Femur (tissue), 1 donor: ENCODE results near the gene AHRR.

Source experiments
- DNase-seq: peaks from one replicate; pipeline ENCODE4 v3.0.0-alpha.2; 2017

Gene AHRR

DNA sequence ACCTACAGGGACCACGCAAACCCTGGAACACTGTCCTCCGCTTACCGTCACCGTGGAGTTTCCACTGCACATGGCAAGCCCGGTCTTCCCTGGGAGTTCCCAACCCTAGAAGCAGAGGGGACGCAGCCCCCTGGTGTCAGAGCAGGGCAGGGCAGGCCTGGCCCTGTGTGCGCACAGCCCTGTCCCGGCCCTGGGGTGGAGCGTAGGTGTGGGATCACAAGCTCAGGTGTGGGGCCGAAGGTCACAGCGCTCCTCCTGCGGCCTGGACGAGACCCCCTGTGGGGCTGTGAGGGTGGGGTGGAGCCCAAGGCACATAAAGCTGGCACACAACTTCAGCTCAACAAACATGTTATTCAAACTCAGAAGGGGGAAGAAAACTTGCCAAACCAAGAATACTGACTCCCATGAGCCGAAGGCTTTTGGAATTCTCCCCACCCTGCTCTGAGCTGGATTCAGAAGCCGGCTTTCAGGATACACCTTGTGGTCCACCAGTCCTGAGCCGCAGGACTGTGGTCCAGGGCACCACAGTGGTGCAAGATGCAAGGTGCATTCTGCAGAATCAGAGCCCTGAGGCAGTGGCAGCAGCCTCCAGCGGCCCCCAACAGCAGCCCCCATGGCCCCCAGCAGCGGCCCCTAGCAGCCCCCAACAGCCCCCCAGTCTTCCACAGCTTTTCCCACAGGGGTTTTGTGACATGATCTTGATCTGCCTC is 109.6 kb downstream of the AHRR start:
- DNase-seq, result peak; percentile 69

DNA sequence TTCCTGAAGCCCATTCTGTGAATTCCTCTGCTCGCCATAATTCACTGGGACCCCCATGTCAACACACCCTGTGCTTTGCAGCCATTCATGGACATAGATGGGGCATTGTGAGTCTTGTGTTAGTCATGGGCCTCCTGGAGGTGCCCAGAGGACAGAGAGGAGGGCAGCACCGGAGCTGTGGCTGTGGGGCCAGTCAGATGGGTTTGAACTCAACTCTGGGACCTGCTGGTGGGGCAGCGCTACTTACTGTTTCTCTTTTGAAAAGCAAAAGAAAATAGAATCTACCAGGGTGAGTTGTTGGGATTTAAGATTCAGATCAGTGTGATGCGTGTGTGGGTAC is 110.2 kb downstream of the AHRR start:
- DNase-seq, result no peak

DNA sequence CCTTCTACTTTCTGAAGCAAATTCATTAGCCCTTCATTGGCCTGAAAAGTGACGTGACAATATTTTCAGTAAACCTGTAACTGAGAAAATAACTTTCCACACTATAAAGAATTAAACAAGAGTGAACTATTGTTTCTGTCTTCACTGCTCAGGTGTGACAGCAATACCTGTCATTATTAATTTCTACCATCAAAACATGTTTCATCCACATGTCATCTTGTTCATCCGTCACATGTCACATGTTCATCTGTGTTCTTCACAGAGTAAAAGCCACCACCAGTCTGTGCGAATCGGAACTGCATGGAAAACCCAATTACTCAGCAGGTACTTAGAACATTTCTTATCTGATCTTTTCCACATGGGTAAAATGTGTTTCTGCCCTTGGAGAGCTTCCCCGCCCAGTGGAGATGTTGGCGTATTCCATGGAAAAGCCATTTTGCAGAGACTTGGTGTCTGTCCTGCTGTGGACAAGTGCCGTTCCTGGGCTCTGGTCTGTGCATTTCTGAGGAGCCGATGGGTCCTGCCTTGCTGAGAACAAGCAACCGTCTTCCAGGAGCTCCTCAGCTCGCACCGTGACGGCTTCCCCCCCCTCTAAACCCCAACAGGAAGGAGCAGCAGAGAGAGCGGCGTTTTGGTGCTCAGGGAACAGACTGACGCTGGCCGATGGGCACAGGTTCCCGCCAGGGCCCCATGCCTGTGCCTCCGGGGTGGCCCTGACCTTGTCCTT is 110.8 kb downstream of the AHRR start:
- no peak for DNase-seq

DNA sequence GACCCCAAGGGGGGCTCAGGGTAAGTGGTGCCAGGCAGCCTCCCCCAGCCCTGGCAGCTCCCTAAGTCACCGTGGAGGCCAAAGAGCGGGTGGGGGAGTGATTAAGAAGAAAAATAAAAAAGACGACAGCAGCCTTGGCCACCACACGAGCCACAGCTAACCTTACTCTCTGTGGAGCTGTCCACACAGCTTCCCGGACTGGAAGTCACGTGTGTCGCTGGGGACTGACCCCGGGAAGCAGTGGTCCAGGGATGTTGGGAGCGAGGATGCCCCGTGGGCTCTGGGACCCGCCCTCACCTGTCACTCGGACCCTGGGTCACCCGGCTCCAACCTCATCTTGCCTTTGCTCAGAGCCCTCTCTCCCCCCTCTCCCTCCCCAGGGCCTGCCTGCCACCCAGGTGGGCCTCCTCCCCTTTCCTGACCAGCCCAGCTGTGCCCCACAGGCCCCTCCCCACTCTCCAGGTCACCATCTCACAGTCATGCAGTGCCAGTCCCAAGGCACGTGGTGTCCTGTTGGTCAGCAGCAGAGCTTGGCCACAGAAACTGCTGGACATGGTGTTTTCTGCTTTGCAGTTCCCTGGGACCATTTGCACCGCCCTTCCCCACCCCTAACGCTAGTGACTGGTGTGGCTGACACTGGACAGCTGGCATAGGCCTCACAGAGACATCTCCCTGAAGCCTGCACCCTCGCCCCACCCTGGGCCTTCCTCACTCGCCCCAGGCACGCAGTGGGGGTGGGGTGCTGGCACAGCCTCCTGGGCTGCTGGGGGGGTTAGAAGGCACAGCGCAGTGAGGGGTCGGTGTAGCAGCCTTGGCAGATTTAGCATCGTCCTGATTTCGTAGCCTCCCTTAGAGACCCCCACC is 111.6 kb downstream of the AHRR start:
- no peak for DNase-seq

DNA sequence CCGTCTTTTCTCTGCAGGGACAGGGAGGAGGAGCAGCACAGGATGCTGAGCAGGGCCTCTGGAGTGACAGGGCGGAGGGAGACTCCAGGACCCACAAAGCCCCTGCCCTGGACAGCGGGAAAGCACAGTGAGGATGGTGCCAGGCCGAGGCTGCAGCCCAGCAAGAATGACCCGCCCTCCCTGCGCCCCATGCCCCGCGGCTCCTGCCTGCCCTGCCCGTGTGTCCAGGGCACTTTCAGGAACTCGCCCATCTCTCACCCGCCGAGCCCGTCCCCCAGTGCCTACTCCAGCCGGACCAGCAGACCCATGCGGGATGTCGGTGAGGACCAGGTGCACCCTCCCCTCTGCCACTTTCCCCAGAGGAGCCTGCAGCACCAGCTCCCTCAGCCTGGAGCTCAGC is 112.3 kb downstream of the AHRR start:
- DNase-seq, result no peak

DNA sequence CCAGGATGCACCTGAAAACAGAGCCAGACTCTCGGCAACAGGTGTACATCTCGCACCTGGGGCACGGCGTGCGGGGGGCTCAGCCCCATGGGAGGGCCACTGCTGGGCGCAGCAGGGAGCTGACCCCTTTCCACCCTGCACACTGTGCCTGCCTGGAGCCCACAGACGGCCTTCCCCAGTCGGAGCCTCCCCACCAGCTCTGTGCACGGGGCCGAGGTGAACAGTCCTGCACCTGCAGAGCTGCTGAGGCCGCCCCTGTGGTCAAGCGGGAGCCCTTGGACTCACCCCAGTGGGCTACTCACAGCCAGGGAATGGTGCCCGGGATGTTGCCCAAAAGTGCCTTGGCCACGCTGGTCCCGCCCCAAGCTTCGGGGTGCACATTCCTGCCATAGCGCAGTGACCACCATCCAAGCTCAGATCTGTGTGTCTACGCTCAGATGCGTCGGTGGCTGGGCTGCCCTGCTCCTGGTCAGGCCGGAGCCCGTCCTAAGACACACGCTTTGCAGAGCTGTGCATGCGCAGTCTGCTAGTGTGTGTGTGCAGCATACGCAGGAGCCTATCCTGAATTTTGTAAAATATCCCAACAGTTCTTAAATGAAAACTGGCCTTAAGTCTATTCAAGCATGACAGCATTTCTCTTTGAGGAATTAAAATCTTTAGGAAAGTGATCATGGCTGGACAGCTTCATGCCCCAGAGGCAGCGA is 113.1 kb downstream of the AHRR start:
- no peak for DNase-seq

DNA sequence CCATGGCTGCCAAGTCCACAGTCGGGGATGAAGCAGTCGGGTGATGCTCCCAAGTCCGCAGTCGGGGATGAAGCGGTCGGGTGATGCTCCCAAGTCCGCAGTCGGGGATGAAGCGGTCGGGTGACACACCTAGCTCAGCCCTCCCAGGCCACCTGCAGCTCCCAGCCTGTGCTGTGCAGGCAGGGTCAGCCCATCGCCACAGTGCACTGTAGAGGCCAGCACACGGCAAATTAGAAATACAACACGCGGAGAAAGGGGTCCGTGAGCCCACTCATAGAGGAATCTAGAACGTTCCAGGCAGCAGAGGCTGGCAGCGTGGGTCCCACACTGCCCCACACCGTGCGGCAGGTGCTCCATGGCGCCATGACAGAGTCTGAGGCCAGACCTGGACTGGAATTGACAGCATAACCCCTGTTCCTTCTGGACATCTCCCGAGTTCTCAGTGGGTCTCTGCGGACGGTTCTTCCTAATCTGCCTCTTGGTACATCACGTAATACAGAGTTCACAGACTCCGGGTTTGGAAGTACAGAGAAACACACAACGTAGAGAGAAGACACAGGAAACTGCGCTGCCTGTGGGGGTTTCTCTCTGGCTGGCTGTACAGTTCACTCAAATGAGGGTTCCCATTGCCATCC is 113.8 kb downstream of the AHRR start:
- DNase-seq, result no peak

DNA sequence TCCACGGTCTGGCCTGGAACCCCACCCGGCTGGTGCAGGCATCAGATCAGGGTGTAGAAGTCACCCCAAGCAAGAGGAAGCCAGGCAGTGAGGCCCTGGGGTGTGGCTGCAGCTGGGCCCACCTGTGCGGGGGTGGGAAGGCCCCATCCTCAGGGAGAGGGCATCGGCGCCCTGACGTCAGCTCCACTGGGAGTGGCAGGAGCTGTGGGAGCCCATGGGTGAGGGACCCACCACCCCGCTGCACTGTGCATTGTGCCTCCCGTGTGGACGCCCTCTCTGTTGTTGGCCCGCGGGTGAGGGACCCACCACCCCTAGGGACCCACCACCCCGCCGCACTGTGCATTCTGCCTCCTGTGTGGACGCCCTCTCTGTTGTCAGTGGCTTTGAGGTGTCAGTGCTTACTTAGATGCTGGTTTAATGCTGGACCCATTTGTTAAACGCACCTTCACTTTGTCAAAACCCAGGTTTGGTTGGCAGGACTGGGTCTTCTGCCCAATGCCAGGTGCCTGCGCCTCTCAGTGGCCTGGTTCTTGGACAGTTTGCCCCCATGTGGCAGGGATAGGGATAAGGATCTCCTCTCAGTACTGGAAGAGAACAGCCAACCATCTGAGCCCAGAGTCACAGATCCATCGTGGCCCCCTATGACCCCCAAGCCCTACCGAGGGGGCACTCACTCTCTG is 114.6 kb downstream of the AHRR start:
- no peak for DNase-seq

DNA sequence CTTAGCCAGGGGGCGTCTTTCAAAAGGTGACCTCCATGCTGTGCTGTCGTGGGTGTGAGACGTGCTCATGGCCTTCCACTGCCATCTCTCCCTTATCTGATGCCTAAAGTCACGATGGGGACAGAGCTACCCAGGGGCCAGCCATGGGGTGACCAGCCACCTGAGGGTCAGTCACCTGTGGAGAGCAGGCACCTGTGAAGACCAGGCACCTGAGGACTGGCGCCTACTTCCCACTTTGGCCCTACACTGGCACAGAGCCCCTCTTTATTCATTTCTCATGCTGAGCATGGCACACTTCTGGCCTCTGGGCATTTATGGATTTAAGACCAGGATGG is 115.1 kb downstream of the AHRR start:
- no peak for DNase-seq

DNA sequence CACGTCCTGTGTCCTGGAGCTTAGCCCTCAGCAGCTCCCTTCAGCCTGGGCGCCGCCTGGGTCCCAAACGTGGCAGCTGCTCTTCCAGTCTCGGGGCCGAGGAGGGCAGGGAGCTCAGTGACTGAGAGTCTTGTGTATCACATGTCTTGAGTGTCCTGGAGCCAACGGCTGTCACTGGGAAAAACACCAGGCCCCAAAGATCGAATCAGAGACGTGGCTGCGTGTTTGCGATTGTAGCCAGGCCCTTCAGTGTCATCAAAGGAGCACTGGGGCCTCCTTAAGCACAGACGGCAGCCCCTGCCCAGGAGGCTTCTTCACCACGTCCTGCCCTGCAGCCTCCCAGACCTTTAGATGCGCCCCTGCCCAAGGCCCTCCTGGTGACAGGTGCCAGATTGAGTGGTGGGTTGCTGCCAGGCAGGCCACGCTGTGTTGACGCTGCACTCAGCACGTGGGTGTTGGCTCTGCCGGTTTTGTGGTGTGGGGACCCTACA is 115.8 kb downstream of the AHRR start:
- DNase-seq, result peak; percentile 20

DNA sequence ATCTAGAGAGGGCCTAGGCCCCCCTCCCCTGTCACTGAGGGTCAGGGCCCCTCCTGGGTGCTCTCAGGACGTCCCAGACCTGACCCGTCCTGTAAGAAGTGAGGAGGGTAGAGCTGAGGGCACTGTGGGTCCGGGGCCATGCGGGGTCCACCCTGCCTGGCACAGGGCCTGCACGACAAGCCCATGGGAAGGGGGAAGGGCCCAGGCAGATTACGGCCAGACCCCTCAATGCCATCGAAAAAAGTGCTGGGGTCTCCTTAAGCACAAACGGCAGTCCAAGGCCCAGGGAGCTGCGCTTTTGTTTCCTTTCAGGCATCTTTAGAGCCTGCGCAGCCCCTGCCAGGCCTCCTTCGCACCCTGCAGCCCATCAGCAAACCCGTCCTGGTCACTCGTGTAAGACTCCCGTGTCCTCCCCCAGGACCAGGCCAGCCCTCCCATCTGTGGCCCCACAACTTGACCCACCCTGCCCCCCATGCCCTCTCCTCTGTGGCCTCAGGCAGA is 117.0 kb downstream of the AHRR start:
- DNase-seq, result peak; percentile 19

DNA sequence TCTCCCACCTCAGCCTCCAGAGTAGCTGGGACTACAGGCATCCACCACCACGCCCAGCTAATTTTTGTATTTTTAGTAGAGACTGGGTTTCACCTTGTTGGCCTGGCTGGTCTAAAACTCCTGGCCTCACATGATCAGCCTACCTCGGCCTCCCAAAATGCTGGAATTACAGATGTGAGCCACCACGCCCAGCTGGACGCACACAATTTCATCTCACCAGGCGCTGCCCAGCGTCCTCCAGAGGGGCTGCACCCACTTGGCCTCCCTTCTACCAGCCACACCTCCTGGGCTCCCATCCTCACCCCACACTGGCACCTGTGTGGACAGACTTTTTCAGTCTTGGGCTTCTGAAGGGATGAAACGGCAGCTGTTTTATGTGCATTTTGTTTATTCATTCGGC is 117.7 kb downstream of the AHRR start:
- DNase-seq, result peak; percentile 13

DNA sequence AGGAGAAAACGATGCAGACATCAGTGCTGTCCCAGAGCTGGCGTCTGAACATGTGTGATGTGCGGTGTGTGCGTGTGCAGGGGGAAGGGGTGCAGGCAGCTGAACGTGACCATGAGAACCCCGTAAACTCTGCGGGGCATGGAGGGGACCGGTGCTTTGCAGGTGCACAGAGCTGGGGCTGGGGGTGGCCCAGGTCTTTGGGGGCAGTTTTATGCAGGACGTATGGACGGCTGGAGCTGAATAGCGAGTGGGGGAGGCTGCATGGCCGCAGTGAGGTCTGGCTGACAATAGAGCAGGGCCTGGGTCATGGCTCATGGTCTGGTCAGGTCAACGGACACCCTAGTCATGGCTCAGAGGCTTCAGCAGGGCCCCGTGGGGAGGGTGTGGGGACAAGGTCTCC is 118.1 kb downstream of the AHRR start:
- peak; percentile 15 for DNase-seq

DNA sequence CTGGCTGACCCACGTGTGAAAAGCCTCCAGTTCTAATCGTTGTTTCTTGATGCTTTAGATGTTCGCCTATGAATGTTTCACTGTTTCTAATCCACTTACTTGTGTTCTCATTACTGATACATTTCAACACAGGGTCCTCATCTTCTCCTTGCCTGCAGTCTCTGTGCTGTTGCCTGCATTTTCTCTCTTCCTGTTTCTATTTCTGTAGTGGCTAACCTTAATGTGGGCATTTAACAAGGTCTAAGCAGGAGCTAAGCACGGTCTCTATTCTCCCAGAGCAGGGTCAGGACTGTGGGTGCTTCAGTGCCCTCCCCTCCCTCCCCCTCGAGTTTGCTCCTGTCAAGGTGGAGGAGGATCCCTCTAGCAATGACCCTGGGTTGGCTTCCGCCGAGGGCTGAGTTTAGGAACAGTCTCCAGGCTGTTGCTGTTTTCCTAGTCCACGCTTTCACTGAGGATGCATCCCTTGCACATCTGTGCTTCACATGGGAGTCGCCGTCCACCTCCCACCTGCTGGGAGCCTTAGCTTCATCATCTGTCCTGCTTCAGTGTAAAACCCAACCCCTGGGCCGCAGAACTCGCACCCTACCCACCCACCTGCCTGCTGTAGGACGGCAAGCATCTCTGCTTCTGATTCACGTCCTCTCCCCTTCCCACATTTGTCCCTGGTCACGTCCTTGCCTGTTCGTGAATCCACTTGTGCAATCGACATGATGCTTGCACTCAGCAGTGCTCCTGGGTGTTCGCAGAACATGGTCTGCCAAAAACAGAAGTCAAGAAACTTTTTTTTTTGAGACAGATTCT is 119.1 kb downstream of the AHRR start:
- DNase-seq, result peak; percentile 13

DNA sequence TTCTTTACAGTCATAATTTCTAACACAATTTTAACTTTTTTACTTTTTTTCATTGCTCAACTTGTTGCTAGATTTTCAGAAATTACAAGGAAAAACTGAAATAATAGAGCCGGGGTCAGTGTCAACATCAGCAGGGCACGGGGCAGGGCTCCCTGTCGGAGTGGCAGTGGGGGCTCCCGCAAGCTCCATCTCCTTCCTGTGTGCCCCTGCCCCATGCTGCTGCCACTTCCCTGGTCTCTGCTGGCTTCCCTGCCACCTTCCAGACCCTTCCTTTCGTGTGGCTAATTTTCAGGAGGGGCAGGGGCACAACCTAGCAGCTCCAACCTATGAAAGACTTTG is 120.5 kb downstream of the AHRR start:
- no peak for DNase-seq

DNA sequence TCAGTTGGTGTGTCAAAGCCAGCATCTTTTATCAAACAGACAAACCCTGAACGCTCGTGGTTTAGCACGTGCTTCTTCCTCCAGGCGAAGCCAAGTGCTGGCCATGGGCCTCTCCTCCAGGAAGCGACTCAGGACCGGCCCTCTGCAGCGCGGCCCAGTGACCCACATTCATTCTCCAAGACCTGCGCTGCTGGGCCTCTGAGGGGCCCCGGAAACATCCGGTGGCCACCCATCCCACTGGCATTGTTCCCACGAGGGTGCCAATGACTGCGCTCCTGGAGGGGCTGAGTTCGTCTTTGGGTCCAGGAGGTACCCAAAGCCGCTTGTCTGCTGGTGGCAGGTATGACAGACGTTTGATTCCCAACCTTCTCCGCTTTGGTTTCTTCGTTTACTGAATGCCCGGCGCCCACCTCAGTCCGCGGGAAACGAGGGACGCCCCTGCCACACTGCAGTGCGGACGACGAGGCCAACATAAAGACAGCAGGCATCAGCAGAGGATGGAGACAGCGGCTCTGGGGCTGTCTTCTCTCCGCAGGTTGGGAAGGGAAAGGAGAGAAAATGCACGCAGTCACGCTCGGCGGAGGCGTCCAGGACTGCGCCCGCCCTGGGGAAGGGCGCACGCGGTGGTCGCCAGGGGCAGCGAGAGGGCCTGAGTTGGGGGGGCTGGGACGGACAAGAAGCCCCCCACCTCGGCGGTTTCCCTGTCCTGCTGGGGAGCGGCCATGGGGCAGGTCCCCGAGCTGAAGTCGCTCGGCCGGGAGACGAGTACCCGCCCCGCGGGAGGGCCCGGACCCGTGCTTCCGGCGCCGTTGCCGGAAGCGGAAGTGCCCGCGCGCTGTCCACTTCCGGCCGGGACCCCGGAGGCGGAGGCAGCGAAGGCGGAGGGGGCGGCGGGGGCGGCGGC is 121.1 kb downstream of the AHRR start, which contains the start of gene EXOC3:
Gene EXOC3 (plus strand): TSS at position 842 of the 904 bp plus-strand sequence. CDS start 3,030 bp downstream, outside the sequence.
- DNase-seq, result peak; percentile 86

DNA sequence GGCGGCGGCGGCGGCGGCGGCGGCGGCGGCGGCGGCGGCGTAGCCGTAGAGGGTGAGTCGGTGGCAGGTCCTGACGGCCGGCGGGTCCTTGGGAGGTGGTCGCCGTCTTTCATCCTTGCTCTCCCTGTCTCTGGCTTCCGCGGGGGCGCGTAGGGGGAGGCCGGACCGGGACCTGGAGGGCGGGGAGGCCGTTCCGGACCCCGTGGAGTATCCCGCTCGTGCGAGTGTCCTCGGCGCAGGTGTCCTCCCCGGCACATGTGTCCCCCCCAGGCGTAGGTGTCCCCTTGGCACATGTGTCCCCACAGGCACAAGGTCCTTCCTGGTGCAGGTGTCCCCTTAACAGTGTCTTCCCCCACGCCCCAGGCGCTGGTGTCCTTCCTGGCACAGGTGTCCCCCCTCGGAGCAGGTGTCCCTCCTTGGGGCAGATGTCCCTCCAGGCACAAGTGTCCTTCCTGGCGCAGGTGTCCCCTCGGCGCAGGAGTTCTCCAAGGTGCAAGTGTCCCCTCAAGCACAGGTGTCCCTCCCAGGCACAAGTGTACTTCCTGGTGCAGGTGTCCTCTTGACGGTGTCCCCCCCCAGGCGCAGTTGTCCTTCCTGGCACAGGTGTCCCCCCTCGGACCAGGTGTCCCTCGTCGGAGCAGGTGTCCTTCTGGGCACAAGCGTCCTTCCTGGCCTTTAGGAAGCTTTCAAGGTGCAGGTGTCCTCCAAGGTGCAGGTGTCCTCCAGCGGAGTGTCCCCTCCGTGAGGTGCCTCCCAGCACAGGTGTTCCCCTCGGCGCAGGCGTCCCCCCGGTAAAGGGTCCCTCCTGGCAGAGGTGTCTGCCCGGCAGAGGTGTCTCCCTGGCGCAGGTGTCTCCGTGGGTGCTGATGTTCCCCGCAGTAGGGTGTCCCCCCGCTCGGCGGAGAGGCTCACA is 122.0 kb downstream of the AHRR start:
- DNase-seq, result no peak

DNA sequence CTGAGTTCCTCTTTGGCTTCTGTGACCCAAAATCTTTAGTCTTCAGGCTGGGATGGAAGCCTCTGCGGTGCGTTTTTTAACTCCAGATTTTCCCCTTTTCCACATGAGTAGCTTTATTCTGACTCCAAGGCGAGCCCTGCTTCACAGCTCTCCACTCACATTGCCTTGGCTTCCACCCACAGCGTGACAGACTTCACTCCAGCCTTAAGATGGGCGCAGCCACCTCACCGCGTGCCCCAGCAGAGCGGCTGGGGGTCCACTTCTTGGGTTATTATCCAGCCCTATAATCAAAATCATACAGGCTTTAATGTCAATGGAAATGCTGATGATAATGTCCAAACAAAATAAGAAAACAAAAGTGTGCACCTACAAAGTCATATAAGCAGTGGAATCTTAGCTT is 122.7 kb downstream of the AHRR start:
- peak; percentile 9 for DNase-seq

DNA sequence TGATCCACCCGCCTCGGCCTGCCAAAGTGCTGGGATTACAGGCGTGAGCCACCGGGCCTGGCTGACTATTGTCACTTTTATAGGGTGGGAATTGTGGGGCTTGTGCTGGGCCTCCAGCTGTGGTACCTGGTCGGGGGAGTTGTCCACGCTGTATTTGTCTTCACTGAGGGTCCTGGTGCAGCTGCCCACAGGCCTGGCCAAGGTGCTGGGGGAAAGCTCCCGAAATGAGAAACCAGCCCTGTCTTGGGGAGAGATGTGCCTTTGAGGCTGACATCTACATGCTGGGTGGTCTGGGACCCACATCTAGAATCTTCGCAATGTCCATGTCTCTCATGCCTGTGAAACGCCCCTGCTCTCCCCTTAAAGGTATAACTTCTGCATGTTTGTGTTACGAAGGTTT is 124.1 kb downstream of the AHRR start:
- DNase-seq, result no peak
